Endothelial cell (in vitro differentiated cells): Measurements from ENCODE around the gene NUAK2. TPM values are rescaled to one million over a fixed set of nuclear protein-coding genes. Genes with fewer than 3 reads are reported as not detected.

Experiments
- DNase-seq: peaks from one replicate; pipeline ENCODE4 v3.0.0; 2021; ENCODE audit warnings: low spot score
- H3K27ac Mint-ChIP-seq: one replicate; pipeline ENCODE4 v1.8.0; 2021; ENCODE audit warnings: mixed read lengths, inconsistent platforms; ENCODE audit not compliant: unreplicated experiment
- H3K27me3 Mint-ChIP-seq: one replicate; pipeline ENCODE4 v1.8.0; 2021; ENCODE audit warnings: mild to moderate bottlenecking, moderate library complexity, mixed read lengths, inconsistent platforms; ENCODE audit not compliant: unreplicated experiment
- H3K36me3 Mint-ChIP-seq: one replicate; pipeline ENCODE4 v1.8.0; 2021; ENCODE audit warnings: mild to moderate bottlenecking, low read depth, mixed read lengths, inconsistent platforms; ENCODE audit not compliant: unreplicated experiment
- H3K4me1 Mint-ChIP-seq: one replicate; pipeline ENCODE4 v1.8.0; 2021; ENCODE audit warnings: mild to moderate bottlenecking, mixed read lengths, inconsistent platforms; ENCODE audit not compliant: unreplicated experiment
- H3K4me3 Mint-ChIP-seq: one replicate; pipeline ENCODE4 v1.8.0; 2021; ENCODE audit warnings: mild to moderate bottlenecking, mixed read lengths, inconsistent platforms; ENCODE audit not compliant: unreplicated experiment
- H3K9me3 Mint-ChIP-seq: one replicate; pipeline ENCODE4 v1.8.0; 2021; ENCODE audit warnings: mixed read lengths, inconsistent platforms; ENCODE audit not compliant: unreplicated experiment
- total RNA-seq: library from RNA; stranded (reverse); fragmentation: NEBNext Ultra II Directional; extraction: Animal tissue kit (Norgen Biotek cat#: 25700); gene quantifications from one replicate; pipeline ENCODE4 v1.2.1, GENCODE V29; 2021; ENCODE audit not compliant: unreplicated experiment
- TF ChIP-seq, protein P1 (sequence below): fragments of 200-600 bp; sonication (generic); IDR thresholded peaks from one replicate; pipeline ENCODE4 v1.5.0; 2021; ENCODE audit warnings: antibody characterized with exemption; ENCODE audit not compliant: unreplicated experiment

Gene NUAK2
- total RNA-seq, 1 donor from 2014 or later = 3.6 TPM

DNA sequence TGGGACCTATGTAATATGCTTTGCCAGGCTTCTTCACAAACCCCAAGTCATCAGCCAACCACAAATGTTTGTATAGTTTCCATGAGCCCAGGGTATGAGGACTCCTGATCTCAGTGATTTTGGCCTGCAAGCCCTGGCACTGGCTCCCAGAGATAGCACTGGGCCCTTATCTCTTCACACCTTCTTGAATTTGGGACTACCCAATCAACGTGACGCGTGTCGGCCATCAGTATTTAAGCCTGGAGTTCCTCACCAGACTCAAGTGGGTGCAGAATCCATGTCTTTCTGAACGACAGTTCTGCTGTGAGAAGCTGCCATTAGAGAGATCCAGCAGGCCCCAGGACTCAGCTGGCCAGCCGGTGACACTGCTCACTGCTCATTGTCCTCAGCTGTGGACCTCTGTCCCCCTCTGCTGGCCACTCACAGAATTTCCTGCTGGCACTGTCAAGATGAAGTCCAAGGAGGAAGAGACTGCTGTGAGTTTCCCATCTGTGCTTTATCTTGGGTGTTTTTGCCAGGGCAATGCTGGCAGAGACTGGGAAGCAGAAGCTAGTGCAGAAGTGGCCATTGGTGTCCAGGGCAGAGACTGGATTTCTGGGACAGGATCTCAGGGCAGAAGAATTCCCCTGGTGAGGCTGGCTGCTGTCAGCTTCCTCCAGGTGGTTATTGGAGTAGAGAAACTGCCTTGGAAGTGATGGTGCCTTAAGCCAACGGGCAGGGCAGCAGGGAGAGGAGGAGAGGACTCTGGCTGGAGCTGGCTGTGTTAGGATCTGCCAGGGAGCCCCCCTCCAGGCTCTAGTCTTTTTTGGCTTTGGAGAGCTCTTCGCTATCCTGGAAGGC is 65.4 kb downstream of the NUAK2 start:
- DNase-seq = peak; percentile 92
- Mint-ChIP-seq H3K36me3 (no peaks in the 10 kb centered on the region), H3K27ac (no peak overlapping the region), H3K9me3 (no peaks in the 10 kb centered on the region), H3K27me3 (peaks cover 7% of the 10 kb centered on the region), H3K4me1 (peaks cover 29% of the 10 kb centered on the region), H3K4me3 (peak overlapping the region; percentile 21)
- TF ChIP-seq, protein P1, sequence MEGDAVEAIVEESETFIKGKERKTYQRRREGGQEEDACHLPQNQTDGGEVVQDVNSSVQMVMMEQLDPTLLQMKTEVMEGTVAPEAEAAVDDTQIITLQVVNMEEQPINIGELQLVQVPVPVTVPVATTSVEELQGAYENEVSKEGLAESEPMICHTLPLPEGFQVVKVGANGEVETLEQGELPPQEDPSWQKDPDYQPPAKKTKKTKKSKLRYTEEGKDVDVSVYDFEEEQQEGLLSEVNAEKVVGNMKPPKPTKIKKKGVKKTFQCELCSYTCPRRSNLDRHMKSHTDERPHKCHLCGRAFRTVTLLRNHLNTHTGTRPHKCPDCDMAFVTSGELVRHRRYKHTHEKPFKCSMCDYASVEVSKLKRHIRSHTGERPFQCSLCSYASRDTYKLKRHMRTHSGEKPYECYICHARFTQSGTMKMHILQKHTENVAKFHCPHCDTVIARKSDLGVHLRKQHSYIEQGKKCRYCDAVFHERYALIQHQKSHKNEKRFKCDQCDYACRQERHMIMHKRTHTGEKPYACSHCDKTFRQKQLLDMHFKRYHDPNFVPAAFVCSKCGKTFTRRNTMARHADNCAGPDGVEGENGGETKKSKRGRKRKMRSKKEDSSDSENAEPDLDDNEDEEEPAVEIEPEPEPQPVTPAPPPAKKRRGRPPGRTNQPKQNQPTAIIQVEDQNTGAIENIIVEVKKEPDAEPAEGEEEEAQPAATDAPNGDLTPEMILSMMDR = peak; percentile 92

Other genes with a start within 250 kb of the NUAK2 start
- gene TMEM81, start 237.3 kb downstream of the NUAK2 start, total RNA-seq = 3.7 TPM
- 11.4 TPM for gene RBBP5, start 199.8 kb downstream of the NUAK2 start, total RNA-seq
- gene DSTYK, start 110.0 kb downstream of the NUAK2 start, total RNA-seq = 12.2 TPM
- 5.6 TPM for gene TMCC2, start 93.8 kb downstream of the NUAK2 start, total RNA-seq
- gene KLHDC8A, start 35.2 kb upstream of the NUAK2 start, total RNA-seq = 1.5 TPM
- 3.0 TPM for gene LEMD1, start 100.3 kb upstream of the NUAK2 start, total RNA-seq
- 2.2 TPM for gene BLACAT1, start 134.3 kb upstream of the NUAK2 start, total RNA-seq
- 12.4 TPM for gene CDK18, start 182.9 kb upstream of the NUAK2 start, total RNA-seq